GM18526 (cell line): Measurements from ENCODE around the gene EXOC7.

Source experiments
- POLR2A ChIP-seq: IDR thresholded peaks from 3 replicates; pipeline ENCODE4 v1.6.1; 2011; ENCODE audit not compliant: insufficient read length; ENCODE audit errors: extremely low read depth

EXOC7 gene

DNA sequence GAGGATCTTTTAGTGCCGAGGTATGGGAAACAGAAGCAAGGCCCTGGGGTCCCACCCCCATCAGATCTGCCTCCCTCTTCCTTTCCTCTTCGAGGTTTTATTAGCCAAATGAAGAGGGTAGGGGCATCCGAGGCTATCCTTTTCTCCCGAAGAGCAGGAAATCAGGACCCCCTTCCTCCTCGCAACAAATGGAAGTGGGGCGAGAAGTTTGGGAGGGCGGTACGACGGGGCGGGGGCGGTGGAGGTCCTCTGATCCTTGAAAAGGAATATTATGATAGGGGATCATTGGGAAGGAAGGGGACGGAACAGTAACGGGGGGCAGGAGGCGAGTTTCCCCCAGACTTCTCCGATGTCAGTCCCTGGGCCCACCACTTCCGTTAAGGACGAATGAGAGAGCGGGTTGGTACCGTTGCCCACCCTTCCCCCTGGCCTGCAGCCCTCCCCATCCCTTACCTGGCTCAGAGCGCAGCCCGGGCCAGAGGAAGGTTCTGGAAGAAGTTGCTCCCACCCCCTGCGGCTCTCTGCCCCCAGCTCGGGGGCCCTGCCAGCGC is 37.1 kb upstream of the EXOC7 start:
- no peak for TF ChIP-seq POLR2A

DNA sequence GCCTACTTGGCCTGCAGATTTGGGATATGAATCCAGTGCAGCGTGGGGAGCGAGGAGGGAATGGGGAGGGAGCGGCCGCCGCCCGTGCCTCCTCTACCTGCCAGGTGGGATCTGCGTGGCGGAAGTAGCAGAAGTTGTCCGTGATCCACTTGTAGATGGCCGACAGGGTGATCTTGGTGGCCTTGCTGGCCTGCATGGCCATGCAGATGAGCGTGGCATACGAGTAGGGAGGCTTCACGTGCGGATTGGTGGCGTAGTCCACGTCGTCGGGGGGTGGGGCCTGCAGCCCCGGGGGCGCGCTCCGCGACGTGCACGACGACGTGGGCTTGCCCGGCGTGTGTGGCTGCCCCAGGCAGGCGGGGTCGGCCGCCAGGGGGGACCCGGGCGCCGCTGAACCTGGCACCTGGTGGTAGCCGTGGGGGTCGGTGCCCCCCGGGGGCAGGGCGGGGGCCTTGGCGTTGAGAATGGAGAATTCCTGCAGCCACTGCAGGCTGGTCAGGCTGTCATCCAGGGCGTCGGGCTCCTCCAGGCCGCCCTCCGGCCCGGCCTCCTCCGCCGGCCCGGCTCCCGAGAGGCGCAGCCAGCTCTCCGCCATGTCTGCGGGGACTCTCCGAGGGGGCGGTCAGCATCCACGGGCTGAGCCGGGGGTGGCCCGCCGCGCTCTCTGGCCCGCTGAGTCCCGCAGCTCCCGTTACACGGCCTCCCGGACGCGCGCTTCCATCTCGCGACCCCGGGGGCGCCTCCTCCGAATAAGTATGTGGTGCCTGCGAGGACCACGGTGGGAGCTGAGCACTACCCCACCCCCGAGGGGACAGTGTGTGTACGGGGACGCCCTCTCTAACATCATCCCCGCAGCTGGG is 36.4 kb upstream of the EXOC7 start:
- TF ChIP-seq POLR2A: no peak

DNA sequence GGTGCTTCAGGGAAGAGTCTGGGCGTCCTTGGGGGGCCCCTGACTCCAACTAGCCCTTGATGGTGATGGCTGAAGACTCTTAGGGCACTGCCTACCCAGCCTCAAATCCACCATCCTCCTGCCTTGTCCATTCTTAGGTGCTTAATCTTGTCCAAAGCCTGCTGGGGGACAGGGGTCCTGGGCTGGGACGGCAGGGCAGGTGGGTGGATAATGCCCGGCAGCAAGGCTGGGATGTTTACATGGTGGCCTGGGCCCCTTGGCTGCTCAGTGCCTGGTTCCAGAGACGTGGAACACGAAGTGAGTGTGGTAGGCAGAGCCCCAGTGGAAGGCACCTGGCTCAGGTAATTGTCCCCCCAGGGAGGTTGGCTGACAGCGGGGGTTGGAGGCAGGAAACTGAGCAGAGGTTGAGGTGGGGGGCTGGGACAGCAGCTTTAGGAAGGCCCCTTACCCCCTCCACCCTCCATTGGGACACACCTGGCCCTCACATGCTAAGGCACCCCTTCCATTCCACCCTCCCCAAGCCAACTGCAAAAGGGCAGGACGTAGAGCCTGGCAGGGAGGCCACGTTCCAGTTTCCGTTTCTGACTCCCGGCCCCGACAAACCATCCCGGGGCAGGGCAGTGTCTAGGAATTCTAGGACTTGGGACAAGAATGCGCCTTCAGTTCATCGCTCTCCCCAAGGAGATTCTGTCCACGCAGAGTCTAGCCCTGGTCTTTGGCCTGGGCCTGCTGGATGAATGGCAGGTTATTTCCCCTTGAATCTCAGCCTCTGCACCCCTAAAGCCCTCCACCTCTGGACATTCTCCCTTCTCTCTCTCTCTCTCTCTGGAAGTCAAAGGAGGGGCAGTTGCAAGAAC is 35.5 kb upstream of the EXOC7 start:
- no peak for TF ChIP-seq POLR2A

DNA sequence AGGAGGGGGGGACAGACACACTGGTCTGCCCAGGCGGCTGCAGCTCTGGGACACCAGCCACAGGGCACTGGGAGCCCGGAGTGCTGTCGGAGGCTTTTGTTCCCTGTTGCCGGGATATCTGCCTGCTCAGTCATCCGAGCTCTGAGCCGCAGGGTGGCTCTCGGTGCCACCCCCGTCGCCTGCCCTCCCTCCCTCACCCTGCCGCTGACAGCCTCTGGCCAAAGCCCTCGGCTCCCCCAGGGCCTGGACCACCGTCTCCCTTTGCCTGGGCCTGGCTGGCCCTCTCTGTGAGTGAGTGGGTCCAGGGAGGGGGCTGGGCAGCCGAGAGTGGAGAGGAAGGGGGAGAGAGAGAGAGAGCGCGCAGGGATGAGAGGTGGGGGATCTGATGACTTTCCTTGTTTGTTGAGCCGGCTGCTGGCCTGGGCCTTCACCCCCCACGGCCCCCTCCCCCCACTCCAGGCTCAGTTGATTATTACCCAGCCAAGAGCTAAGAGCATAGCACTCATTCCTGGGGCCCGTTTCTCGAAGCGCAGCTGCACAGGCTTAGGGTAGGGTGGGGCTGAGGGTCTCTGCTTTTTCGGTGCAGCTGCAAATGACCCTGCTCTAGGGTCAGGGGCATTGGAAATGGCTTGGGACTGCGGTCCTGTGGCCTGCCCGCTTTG is 34.8 kb upstream of the EXOC7 start:
- no peak for TF ChIP-seq POLR2A

DNA sequence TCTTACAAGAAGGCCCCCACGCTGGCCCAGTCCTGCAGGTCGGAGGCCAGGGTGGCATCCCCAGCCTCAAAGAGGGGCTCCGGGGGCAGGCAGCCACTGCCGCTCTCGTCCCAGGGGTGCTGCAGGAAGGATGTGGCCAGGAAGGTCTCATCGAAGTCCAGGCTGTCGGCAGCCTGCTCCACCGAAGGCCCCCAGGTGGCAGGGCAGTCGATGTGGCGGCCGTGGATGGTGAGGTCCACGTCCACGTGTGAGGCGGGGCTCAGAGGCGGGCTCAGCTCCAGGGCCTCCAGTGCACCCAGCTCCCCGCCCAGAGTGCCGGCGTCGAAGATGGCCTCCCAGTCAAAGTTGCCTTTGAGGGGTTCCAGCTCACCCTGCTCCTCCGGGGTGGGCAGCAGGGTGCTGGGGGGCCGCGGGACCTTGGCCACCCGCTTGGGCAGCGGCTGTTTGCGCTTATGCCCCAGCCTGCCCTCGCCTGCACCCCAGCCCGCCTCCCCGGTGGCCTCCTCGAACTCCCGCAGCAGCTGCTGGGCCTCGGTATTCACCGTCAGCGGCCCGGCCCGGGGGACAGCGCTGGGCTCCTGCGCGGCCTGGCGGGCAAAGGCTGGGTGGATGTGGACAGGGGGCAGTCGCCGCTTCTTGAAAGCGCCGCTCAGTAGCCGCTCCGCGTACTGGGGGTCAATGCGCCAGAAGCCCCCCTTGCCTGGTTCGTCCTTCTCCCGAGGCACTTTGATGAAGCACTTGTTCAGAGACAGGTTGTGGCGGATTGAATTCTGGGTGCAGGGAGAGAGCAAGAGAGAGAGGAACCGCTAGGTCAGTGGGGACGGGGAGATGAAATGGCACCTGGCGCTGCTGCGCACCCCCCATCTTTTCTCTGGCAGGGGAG is 34.0 kb upstream of the EXOC7 start:
- no peak for TF ChIP-seq POLR2A

DNA sequence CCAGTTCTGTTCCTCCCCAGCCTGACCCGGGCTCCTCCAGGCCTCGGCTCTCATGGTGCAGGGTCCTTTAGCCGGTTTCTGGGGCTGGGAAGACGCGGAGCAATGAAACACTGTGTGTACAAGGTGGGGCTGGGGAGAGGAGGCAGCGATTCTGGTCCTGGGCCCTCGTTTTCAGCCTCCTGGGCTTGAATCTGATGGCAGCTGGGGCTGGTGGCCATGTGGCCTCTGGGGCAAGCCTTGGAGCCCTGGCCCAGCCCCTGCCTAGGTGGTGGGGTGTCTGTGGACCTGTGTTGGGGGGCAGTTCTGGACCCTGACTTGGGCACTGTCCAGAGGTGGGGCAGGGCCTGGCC is 33.4 kb upstream of the EXOC7 start:
- TF ChIP-seq POLR2A: no peak

DNA sequence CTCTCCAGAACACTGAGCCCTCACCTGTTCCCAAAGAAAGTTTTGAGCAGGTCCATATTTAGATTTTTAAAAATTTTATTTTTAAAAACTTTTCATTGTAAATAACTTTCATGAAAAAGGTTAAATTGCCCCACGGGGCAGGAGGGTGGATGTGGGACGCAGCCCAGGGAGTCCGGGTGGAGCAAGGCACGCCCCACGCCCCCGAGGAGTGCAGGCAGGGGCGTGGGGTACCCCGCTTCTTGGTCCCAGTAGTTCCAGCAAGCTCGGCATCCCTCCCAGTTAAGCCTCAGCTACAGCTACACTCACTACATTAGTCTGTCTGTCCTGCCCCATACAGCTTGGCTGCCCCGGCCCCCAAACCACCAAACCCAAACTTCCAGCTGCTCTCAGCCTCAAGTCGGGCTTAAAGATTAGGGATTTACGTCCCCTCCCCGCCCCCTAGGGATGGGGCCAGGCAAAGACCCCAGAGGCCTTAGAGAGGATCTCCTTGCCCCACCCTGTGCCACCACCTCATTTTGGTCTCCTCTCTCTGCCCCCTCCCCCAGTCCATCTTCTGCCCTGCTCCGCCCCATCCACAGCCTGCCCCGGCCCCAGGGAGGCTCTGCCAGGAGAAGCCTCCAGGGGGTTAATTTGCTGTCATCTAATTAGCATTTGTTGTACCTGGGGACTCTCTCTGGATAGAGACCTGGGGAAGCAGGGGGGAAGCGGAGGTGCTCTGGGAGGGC is 32.9 kb upstream of the EXOC7 start:
- TF ChIP-seq POLR2A: no peak

DNA sequence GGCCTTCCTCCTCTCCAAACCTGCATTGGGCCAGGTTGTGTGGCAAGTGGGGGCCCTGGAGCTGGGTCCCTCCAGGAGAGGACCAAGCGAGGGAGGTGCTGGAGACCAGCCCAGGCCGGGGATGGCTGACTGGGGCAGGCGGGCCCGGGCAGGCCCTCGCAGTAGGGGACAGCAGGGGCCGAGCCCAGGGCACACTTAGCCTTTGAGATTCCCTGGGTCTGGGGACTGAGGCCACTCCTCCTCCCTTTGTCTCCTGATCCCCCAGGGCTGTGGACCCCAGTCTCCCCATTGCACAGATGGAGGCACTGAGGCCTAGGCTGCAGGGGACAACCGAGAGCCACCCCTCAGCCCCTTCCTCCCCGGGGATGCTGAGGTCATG is 32.2 kb upstream of the EXOC7 start:
- TF ChIP-seq POLR2A: no peak

DNA sequence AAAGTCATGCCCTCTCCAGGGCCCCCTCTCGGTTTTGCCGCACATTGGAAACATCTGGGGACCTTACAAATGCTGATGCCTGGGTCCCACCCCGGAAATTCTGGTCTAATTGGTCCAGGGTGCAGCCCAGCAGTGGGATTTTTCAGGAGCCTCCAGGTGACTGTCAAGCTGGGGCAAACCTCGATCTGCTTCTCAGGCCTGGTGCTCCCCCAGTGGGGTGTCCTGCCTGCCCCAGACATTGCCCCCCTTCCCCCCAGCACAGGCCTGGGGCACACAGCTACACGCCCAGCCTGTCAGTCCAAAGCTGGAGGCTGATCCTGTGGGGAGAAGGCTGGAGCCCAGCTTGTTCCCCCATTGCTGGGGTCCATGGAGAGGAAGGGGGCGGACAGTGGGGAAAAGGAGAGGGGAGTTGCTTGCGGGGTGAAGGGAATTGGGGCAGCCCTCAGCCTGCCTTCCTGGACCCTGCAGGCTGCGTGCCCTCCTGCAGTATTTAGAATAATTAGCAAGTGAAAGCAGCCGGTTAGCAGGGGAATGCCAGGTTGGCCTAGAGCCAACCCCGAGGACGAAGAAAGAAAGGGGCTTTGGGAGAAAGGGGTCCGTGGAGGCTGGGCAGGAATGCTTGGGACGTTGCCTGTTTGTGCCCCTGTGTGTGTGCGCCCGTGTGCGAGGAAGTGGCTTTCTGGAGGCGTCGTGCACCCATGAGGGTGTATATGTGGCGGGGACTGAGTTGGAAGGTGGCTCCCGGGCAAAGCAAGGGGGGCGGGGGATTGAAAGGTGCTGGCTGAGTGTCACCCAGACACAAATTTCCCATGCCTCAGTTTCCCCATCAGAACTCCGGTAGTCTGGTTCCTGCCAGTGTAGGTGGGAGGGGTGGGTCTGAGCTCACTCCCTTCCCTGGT is 31.6 kb upstream of the EXOC7 start:
- TF ChIP-seq POLR2A: no peak

DNA sequence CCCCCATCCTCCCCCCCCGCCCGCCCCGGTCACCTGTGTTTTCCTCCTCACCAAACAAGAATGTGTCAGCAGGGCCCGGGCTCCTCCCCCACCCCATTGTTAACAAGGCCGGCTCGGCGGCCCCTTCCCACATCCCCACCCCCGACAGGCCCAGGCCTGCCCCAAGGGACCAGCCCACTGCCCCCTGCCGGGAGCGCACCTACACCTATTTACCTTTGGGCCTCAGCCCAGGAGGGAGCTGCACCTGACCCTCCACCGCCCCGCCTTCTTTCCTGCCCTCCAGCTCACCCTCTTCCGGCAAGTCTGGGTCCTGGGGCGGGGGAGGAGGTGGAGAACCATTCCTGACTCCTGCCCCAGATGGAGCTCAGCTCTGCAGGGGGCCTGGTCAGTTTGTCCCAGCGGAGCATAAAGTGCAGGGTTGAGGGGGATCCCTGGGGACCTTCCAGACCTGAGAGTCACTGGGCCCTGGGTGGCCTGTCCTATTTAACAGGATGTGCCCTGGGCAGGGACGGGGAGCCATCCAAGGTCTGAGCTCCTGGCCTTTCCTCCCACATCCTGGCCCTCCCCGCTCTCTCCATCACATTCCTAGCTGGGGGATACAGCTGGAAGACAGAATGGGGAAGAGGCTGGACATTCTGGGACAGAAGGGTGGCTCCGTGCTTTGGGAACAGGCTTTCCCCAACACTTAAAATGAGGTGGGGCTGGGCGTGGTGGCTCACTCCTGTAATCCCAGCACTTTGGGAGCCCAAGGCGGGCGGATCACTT is 29.2 kb upstream of the EXOC7 start:
- TF ChIP-seq POLR2A: no peak

DNA sequence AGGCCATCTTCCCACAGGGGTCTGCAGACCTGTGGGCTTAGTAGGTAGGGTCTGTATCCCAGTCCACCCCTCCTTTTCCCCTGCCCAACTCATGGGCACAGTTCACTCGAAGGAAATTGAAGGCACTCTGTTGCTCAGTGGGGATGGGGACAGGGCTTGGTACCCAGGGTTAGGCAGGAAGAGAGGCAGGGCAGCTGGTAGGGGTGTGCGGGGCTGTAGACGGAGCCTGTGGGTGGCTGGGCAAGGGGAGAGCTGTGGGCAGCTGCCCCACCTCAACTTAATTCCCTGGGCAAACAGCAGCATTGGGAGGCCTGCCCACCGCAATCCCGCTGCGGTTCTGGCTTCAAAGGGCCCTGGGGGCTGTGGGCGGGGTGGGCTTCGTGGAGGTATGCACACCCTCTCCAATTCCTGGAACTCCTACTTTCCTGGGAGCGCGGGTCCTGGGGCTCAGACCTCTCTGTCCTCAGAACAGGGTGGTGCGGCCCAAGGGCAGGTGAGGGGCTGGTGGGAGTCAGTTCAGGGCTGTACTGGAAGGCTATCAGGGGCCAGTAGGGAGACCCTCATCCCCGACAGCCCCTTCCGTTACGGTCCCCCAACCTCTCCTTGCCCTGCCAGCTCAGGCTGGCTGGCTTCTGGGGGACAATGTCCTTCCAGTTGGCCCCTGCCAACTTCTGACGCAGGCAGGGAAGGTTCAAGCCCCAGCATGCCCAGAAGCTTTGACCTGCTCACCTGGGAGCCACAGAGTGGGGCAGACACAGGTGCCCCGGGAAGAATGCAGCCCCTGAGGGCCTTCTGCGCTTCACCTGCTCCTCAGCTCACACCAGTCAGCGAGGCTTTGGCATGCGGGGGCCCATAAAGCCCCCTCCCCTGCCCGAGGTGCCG is 28.3 kb upstream of the EXOC7 start:
- TF ChIP-seq POLR2A: no peak
